DOHH2 (cell line): ENCODE data around the gene ADO.

Experiments
- H3F3A ChIP-seq: fragments of 200-600 bp; sonication (generic), shearing (Covaris generic); 2 replicates; pipeline ENCODE4 v1.6.0; 2016; ENCODE audit warnings: antibody characterized with exemption, mild to moderate bottlenecking; ENCODE audit not compliant: control insufficient read depth, insufficient read depth
- H3K27ac ChIP-seq: fragments of 200-600 bp; sonication (generic); 2 replicates; pipeline ENCODE4 v1.5.1; 2014; ENCODE audit warnings: low read depth, mild to moderate bottlenecking, low read length, moderate library complexity
- H3K27me3 ChIP-seq: fragments of 200-600 bp; sonication (generic); 2 replicates; pipeline ENCODE4 v1.6.1; 2014; ENCODE audit warnings: mild to moderate bottlenecking, low read length, mixed read lengths; ENCODE audit not compliant: control insufficient read depth
- H3K36me3 ChIP-seq: fragments of 200-600 bp; sonication (generic); 2 replicates; pipeline ENCODE4 v1.6.1; 2014; ENCODE audit warnings: mild to moderate bottlenecking, low read length, moderate library complexity, mixed read lengths; ENCODE audit not compliant: control insufficient read depth
- H3K4me1 ChIP-seq: fragments of 200-600 bp; sonication (generic); 2 replicates; pipeline ENCODE4 v1.6.1; 2014; ENCODE audit warnings: mild to moderate bottlenecking, low read length, mixed read lengths; ENCODE audit not compliant: control insufficient read depth
- H3K4me2 ChIP-seq: fragments of 200-600 bp; sonication (generic); 2 replicates; pipeline ENCODE4 v1.6.0; 2014; ENCODE audit warnings: mild to moderate bottlenecking, low read length, moderate library complexity
- H3K4me3 ChIP-seq: fragments of 200-600 bp; sonication (generic); 2 replicates; pipeline ENCODE4 v1.5.1; 2014; ENCODE audit warnings: mild to moderate bottlenecking, low read length, mixed read lengths
- H3K79me2 ChIP-seq: fragments of 200-600 bp; sonication (generic); 2 replicates; pipeline ENCODE4 v1.6.1; 2014; ENCODE audit warnings: mild to moderate bottlenecking, low read length, mixed read lengths; ENCODE audit not compliant: control insufficient read depth
- H3K9me2 ChIP-seq: fragments of 200-600 bp; sonication (generic); replicated peaks from 2 replicates; pipeline ENCODE4 v1.6.1; 2014; ENCODE audit warnings: mild to moderate bottlenecking, low read length, mixed read lengths; ENCODE audit not compliant: control insufficient read depth
- H3K9me3 ChIP-seq: fragments of 200-600 bp; sonication (generic); 2 replicates; pipeline ENCODE4 v1.6.1; 2014; ENCODE audit warnings: antibody characterized with exemption, low read length, mixed read lengths; ENCODE audit not compliant: control insufficient read depth, insufficient read depth
- H4K20me1 ChIP-seq: fragments of 200-600 bp; sonication (generic); 2 replicates; pipeline ENCODE4 v1.6.0; 2014; ENCODE audit warnings: low read depth, mild to moderate bottlenecking, antibody characterized with exemption, low read length, moderate library complexity; ENCODE audit not compliant: control insufficient read depth, insufficient read depth
- EZH2phosphoT487 ChIP-seq: fragments of 200-600 bp; sonication (generic); IDR thresholded peaks from 2 replicates; pipeline ENCODE4 v1.6.1; 2017; ENCODE audit warnings: borderline replicate concordance, mild to moderate bottlenecking, antibody characterized with exemption, low read length, moderate library complexity, mixed read lengths
- TF ChIP-seq, protein P1 (sequence below): fragments of 200-600 bp; sonication (generic); IDR thresholded peaks from one replicate; pipeline ENCODE4 v1.5.1; 2014; ENCODE audit warnings: antibody characterized with exemption, mild to moderate bottlenecking, low read depth, low read length; ENCODE audit not compliant: poor library complexity, severe bottlenecking

ADO gene

GRCh38 chr10:62790019-62790555 lies 14.4 kb upstream of the ADO start:
- Histone ChIP-seq H3F3A (no peaks in the 10 kb centered on the region), H3K36me3 (no peaks in the 10 kb centered on the region), H3K9me3 (no peaks in the 10 kb centered on the region), H4K20me1 (no peaks in the 10 kb centered on the region), H3K79me2 (no peaks in the 10 kb centered on the region), H3K9me2 (no peaks in the 10 kb centered on the region), H3K4me1 (no peaks in the 10 kb centered on the region), H3K27ac (no peak overlapping the region), H3K4me2 (no peak overlapping the region), H3K27me3 (no peaks in the 10 kb centered on the region), H3K4me3 (no peak overlapping the region)
- TF ChIP-seq EZH2phosphoT487 = no peak
- TF ChIP-seq, protein P1, sequence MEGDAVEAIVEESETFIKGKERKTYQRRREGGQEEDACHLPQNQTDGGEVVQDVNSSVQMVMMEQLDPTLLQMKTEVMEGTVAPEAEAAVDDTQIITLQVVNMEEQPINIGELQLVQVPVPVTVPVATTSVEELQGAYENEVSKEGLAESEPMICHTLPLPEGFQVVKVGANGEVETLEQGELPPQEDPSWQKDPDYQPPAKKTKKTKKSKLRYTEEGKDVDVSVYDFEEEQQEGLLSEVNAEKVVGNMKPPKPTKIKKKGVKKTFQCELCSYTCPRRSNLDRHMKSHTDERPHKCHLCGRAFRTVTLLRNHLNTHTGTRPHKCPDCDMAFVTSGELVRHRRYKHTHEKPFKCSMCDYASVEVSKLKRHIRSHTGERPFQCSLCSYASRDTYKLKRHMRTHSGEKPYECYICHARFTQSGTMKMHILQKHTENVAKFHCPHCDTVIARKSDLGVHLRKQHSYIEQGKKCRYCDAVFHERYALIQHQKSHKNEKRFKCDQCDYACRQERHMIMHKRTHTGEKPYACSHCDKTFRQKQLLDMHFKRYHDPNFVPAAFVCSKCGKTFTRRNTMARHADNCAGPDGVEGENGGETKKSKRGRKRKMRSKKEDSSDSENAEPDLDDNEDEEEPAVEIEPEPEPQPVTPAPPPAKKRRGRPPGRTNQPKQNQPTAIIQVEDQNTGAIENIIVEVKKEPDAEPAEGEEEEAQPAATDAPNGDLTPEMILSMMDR = no peak

GRCh38 chr10:62790571-62790970 lies 13.9 kb upstream of the ADO start:
- H3K36me3 ChIP-seq = no peaks in the 10 kb centered on the region
- H4K20me1 ChIP-seq = no peaks in the 10 kb centered on the region
- H3K9me2 ChIP-seq = no peaks in the 10 kb centered on the region
- no peak overlapping the region for H3K27ac ChIP-seq
- H3K4me3 ChIP-seq = no peak overlapping the region
- no peak overlapping the region for H3K4me2 ChIP-seq
- H3K27me3 ChIP-seq = no peaks in the 10 kb centered on the region
- TF ChIP-seq, protein P1 = no peak
- no peak for TF ChIP-seq EZH2phosphoT487
- no peaks in the 10 kb centered on the region for H3K9me3 ChIP-seq
- H3K4me1 ChIP-seq = no peaks in the 10 kb centered on the region
- H3K79me2 ChIP-seq = no peaks in the 10 kb centered on the region
- H3F3A ChIP-seq = no peaks in the 10 kb centered on the region

DNA sequence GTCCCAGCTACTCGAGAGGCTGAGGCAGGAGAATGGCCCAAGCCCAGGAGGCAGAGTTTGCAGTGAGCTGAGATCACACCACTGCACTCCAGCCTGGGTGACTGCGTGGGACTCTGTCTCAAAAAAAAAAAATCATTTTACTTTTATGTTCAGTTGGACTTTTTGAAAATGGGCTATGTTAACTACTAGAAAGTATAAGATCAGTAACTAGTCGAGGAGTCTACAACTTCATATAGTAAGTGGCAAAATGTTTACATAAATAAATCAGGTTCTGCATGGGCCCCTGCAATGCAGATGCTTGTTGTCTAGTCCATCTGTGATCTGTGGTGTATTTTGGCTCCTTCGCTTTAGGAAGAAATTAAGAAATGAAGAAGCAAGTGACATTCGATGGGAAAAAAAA lies 12.3 kb upstream of the ADO start:
- no peaks in the 10 kb centered on the region for H3F3A ChIP-seq
- H3K79me2 ChIP-seq = no peaks in the 10 kb centered on the region
- H3K27me3 ChIP-seq = no peaks in the 10 kb centered on the region
- no peaks in the 10 kb centered on the region for H3K36me3 ChIP-seq
- no peaks in the 10 kb centered on the region for H3K4me1 ChIP-seq
- no peaks in the 10 kb centered on the region for H3K9me3 ChIP-seq
- H3K27ac ChIP-seq = no peak overlapping the region
- H4K20me1 ChIP-seq = no peaks in the 10 kb centered on the region
- H3K4me2 ChIP-seq = no peak overlapping the region
- H3K4me3 ChIP-seq = no peak overlapping the region
- H3K9me2 ChIP-seq = no peaks in the 10 kb centered on the region
- TF ChIP-seq EZH2phosphoT487 = no peak
- TF ChIP-seq, protein P1 = no peak

- no peaks in the 10 kb centered on the region for H3K4me1 ChIP-seq
- H3K4me3 ChIP-seq = no peak overlapping the region
- no peaks in the 10 kb centered on the region for H3K27me3 ChIP-seq
- no peaks in the 10 kb centered on the region for H3K79me2 ChIP-seq
- no peaks in the 10 kb centered on the region for H3F3A ChIP-seq
- no peaks in the 10 kb centered on the region for H3K36me3 ChIP-seq
- H3K27ac ChIP-seq = no peak overlapping the region
- no peaks in the 10 kb centered on the region for H4K20me1 ChIP-seq
- H3K4me2 ChIP-seq = no peak overlapping the region
- H3K9me3 ChIP-seq = no peaks in the 10 kb centered on the region
- no peaks in the 10 kb centered on the region for H3K9me2 ChIP-seq
- no peak for TF ChIP-seq EZH2phosphoT487
- TF ChIP-seq, protein P1 = no peak
Observed at GRCh38 chr10:62794306-62794705, 10.2 kb upstream of the ADO start.
